GM20000 (cell line): ENCODE results near the gene CHD9.
A peak's percentile ranks its signal among the peaks of the same experiment; 100 is the strongest.
"Not testable (repeated sequence)": the region's sequence is repeated elsewhere in the genome, so short reads cannot be mapped to it uniquely, and the experiment has no call there.

ENCODE experiments used
- DNase-seq: peaks from one replicate; pipeline ENCODE4 v3.0.0; 2012; ENCODE audit warnings: low spot score
- TF ChIP-seq, protein P1 (sequence below): IDR thresholded peaks from 2 replicates; pipeline ENCODE4 v1.5.1; 2012; ENCODE audit warnings: mild to moderate bottlenecking, control low read depth; ENCODE audit errors: extremely low read depth, missing control alignments

CHD9 gene

GRCh38 chr16:53068423-53068833, 13.6 kb downstream of the CHD9 start:
- DNase-seq: no peak
- TF ChIP-seq, protein P1, sequence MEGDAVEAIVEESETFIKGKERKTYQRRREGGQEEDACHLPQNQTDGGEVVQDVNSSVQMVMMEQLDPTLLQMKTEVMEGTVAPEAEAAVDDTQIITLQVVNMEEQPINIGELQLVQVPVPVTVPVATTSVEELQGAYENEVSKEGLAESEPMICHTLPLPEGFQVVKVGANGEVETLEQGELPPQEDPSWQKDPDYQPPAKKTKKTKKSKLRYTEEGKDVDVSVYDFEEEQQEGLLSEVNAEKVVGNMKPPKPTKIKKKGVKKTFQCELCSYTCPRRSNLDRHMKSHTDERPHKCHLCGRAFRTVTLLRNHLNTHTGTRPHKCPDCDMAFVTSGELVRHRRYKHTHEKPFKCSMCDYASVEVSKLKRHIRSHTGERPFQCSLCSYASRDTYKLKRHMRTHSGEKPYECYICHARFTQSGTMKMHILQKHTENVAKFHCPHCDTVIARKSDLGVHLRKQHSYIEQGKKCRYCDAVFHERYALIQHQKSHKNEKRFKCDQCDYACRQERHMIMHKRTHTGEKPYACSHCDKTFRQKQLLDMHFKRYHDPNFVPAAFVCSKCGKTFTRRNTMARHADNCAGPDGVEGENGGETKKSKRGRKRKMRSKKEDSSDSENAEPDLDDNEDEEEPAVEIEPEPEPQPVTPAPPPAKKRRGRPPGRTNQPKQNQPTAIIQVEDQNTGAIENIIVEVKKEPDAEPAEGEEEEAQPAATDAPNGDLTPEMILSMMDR: no peak

DNA sequence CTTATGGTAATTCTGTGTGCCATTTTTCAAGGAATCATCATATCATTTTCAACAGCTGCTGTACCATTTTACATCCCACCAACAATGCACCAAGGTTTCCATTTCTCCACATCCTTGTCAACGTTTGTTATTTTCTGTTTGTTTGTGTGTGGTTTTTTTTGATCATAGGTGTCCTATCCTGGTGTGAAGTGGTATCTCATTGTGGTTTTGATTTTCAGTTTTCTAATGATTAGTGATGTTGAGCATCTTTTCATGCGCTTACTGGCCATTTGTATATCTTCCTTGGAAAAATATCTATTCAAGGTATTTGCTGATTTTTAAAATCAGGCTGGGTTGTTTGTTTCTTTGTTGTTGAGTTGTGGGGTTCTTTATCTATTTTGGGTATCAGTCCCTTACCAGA, 15.0 kb downstream of the CHD9 start:
- no peak for DNase-seq
- TF ChIP-seq, protein P1: no peak

DNA sequence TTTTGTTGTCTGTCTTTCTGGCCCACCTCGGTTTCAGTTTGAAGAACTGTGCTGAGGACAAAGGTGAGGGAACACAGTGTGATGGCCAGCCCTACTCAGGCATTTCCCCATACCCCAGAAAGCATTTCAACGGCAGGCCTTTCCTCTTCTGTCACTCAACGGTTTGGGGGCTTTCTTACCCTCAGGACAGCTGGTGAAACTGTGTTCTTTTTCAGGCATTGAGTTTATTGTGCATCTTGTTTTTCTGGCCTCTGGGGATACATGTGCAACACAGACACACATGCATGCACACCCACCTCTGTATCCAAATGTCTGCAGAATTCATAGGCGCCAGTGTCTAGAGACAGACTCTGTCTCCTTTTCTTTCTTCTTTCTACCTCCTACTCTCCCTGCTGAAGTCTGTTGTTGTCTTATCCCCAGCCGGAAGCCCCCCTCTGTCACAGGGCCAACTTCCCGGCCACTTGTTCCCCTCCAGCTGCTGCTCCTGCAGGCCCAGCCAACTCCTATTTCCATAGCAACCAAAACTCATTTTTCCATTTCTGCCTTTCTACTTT, 17.0 kb downstream of the CHD9 start:
- peak; percentile 47 for DNase-seq
- TF ChIP-seq, protein P1: no peak

DNA sequence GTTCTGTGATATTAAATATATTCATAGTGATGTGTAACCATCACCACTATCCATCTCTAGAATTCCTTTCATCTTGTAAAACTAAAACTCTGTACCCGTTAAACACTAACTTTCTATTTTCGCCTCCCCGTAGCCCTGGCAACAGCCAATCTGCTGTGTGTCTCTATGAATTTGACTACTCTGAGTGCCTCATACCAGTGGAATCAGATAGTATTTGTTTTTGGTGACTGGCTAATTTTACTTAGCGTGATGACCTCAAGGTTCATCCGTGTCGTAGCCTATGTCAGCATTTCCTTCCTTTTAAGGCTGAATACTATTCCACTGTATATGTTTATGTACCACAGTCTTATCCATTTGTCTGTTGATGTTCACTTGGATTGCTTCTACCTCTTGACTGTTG, 18.2 kb downstream of the CHD9 start:
- no peak for DNase-seq
- TF ChIP-seq, protein P1: no peak

GRCh38 chr16:53074296-53074695, 19.5 kb downstream of the CHD9 start:
- not testable (repeated sequence) for DNase-seq

GRCh38 chr16:53075461-53075860, 20.7 kb downstream of the CHD9 start:
- not testable (repeated sequence) for DNase-seq

DNA sequence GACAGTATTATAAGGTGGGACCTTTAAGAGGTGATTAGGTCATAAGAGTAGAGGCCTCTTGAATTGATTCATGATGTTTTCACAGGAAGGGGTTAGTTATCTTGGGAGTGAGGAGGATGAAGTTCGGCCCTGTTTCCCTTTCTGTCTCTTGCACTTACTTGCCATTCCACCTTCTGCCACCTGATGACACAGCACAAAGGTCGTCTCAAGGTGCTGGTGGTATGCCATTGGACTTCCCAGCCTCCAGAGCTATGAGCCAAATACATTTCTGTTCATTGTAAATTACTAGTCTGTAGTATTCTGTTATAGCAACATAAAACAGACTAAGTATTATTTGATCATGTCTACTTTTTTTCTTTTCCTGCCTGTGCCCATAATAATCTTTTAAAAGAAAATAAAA, 23.5 kb downstream of the CHD9 start:
- no peak for DNase-seq
- TF ChIP-seq, protein P1: no peak

DNA sequence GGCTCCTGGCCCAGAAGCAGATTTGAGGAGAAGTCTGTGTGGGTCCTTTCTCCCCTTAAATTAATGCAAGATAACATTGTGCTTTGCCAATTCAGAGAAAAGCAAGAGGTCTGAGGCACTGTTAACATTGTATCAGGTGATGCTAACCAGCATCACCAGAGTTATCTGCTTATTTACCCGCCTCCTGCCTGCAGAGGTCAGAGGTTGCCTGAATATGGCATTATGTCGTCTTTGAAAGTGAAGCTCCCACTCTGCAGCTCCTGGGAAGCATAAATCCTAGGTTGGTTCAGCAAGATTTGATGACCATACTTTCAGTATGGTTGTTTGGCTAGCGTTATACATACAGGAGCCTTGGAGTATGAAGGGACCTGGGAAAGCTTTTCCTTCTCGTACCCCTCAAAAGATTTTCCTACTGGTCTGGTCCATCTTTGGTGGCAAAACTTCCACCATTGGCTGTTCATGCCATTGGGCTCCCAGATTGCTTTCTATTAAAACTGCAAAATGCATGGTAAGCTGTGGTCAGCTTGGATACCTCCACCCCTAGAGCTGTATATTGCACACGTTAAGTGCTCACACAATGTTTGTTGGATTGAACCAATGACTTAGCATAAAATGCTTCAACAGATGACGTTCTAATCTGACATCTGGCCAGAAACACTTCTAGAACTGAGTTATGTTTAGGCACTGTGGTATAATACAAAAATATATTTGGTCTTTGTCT, 24.1 kb downstream of the CHD9 start:
- DNase-seq: no peak
- TF ChIP-seq, protein P1: no peak
